Smooth muscle cell (in vitro differentiated cells): ENCODE data around the gene ERMAP. TPM values are rescaled to one million over a fixed set of nuclear protein-coding genes. Genes with fewer than 3 reads are reported as not detected.

Experiments used
- DNase-seq: peaks from one replicate; lab custom pipeline; 2025; ENCODE audit not compliant: unreplicated experiment; lab: John Stamatoyannopoulos, UW
- H2AFZ ChIP-seq: fragments of 200-600 bp; sonication (generic); 2 replicates; pipeline ENCODE4 v1.6.0; 2016; ENCODE audit warnings: antibody characterized with exemption, low read depth, mild to moderate bottlenecking
- H3F3A ChIP-seq: fragments of 200-600 bp; sonication (generic); 2 replicates; pipeline ENCODE4 v1.6.0; 2017; ENCODE audit warnings: antibody characterized with exemption, low read depth
- H3K27ac ChIP-seq: fragments of 200-600 bp; sonication (generic); 2 replicates; pipeline ENCODE4 v1.5.1; 2016; ENCODE audit warnings: low read depth, mild to moderate bottlenecking
- H3K27me3 ChIP-seq: fragments of 200-600 bp; sonication (generic); 2 replicates; pipeline ENCODE4 v1.6.1; 2016; ENCODE audit warnings: low read depth, mild to moderate bottlenecking
- H3K36me3 ChIP-seq: fragments of 200-600 bp; sonication (generic); 2 replicates; pipeline ENCODE4 v1.5.1; 2016; ENCODE audit warnings: low read depth
- H3K4me1 ChIP-seq: fragments of 200-600 bp; sonication (generic); 2 replicates; pipeline ENCODE4 v1.5.1; 2016; ENCODE audit warnings: low read depth
- H3K4me2 ChIP-seq: fragments of 200-600 bp; sonication (generic); 2 replicates; pipeline ENCODE4 v1.6.0; 2016; ENCODE audit warnings: mild to moderate bottlenecking
- H3K4me3 ChIP-seq: fragments of 200-600 bp; sonication (generic); 2 replicates; pipeline ENCODE4 v1.5.1; 2016; ENCODE audit warnings: mild to moderate bottlenecking
- H3K79me2 ChIP-seq: fragments of 200-600 bp; sonication (generic); 2 replicates; pipeline ENCODE4 v1.6.0; 2016; ENCODE audit warnings: low read depth, mild to moderate bottlenecking
- H3K9ac ChIP-seq: fragments of 200-600 bp; sonication (generic); 2 replicates; pipeline ENCODE4 v1.6.0; 2016; ENCODE audit warnings: low read depth
- H3K9me3 ChIP-seq: fragments of 200-600 bp; sonication (generic); replicated peaks from 2 replicates; pipeline ENCODE4 v1.5.1; 2016; ENCODE audit warnings: low read depth
- H4K20me1 ChIP-seq: fragments of 200-600 bp; sonication (generic); 2 replicates; pipeline ENCODE4 v1.6.0; 2016; ENCODE audit warnings: low read depth
- CTCF ChIP-seq: fragments of 200-600 bp; sonication (generic); IDR thresholded peaks from 2 replicates; pipeline ENCODE4 v1.5.1; 2017; ENCODE audit warnings: borderline replicate concordance, mild to moderate bottlenecking, antibody characterized with exemption; ENCODE audit not compliant: insufficient read depth, poor library complexity, severe bottlenecking
- WGBS: methylation state at CpG from one replicate; pipeline ENCODE4 v1.1.7; 2016; ENCODE audit warnings: low lambda C conversion rate; 5-methylcytosine and 5-hydroxymethylcytosine counted together
- polyA plus RNA-seq: library from polyadenylated mRNA; unstranded; fragments of >200 nt; fragmentation: Nextera tagmentation; extraction: Ambion mirVana; gene quantifications from 2 replicates; pipeline ENCODE4 v1.2.1, GENCODE V29; 2016
- total RNA-seq: library from RNA; depleted of rRNA; stranded (reverse); fragments of >200 nt; gene quantifications from 2 replicates; pipeline ENCODE4 v1.2.3, GENCODE V29; 2014

Gene ERMAP
- total and polyA plus RNA-seq, 2 experiments from 2014 or later, result 4.1 to 5.1 TPM

- no peaks in the 10 kb centered on the region for H3F3A ChIP-seq
- H3K9me3 ChIP-seq, result no peaks in the 10 kb centered on the region
- TF ChIP-seq CTCF, result no peak
- H3K4me2 ChIP-seq, result peak overlapping the region; percentile 88
- no peaks in the 10 kb centered on the region for H3K36me3 ChIP-seq
- H3K4me3 ChIP-seq, result peak overlapping the region; percentile 97
- peak overlapping the region; percentile 77 for H2AFZ ChIP-seq
- H3K27ac ChIP-seq, result peak overlapping the region; percentile 99
- H3K9ac ChIP-seq, result peak overlapping the region; percentile 98
- no peak for DNase-seq
- H4K20me1 ChIP-seq, result no peaks in the 10 kb centered on the region
- H3K79me2 ChIP-seq, result no peaks in the 10 kb centered on the region
- no peaks in the 10 kb centered on the region for H3K27me3 ChIP-seq
- H3K4me1 ChIP-seq, result peaks cover 12% of the 10 kb centered on the region
- WGBS, result 67% methylated on average over 7 of the region's 7 CpGs
Observed at GRCh38 chr1:42815941-42816584, 859 bp upstream of the ERMAP start.

- no peak for TF ChIP-seq CTCF
- Histone ChIP-seq H3F3A (no peaks in the 10 kb centered on the region), H3K9ac (no peak overlapping the region), H3K4me3 (peak overlapping the region; percentile 97), H3K4me2 (peak overlapping the region; percentile 88), H3K27ac (peak overlapping the region; percentile 99), H2AFZ (no peak overlapping the region), H3K9me3 (no peaks in the 10 kb centered on the region), H3K4me1 (peaks cover 12% of the 10 kb centered on the region), H3K36me3 (no peaks in the 10 kb centered on the region), H3K27me3 (no peaks in the 10 kb centered on the region), H3K79me2 (no peaks in the 10 kb centered on the region), H4K20me1 (no peaks in the 10 kb centered on the region)
- DNase-seq, result no peak
- 3% methylated on average over 11 of the region's 13 CpGs for WGBS
Observed at GRCh38 chr1:42817440-42817767, 482 bp downstream of the ERMAP start.

GRCh38 chr1:42817976-42818375 lies 1.1 kb downstream of the ERMAP start:
- peaks cover 12% of the 10 kb centered on the region for H3K4me1 ChIP-seq
- H3K4me3 ChIP-seq, result no peak overlapping the region
- peak overlapping the region; percentile 88 for H3K4me2 ChIP-seq
- no peak overlapping the region for H2AFZ ChIP-seq
- H3K9ac ChIP-seq, result no peak overlapping the region
- no peak for TF ChIP-seq CTCF
- no peaks in the 10 kb centered on the region for H3K79me2 ChIP-seq
- H4K20me1 ChIP-seq, result no peaks in the 10 kb centered on the region
- H3K27me3 ChIP-seq, result no peaks in the 10 kb centered on the region
- no peak for DNase-seq
- no peaks in the 10 kb centered on the region for H3K36me3 ChIP-seq
- 91% methylated on average over 3 of the region's 3 CpGs for WGBS
- H3K27ac ChIP-seq, result no peak overlapping the region
- no peaks in the 10 kb centered on the region for H3K9me3 ChIP-seq
- H3F3A ChIP-seq, result no peaks in the 10 kb centered on the region

- no peak overlapping the region for H3K4me2 ChIP-seq
- no peak overlapping the region for H3K4me3 ChIP-seq
- TF ChIP-seq CTCF, result no peak
- no peaks in the 10 kb centered on the region for H3K9me3 ChIP-seq
- no peaks in the 10 kb centered on the region for H3K79me2 ChIP-seq
- H3F3A ChIP-seq, result no peaks in the 10 kb centered on the region
- no peaks in the 10 kb centered on the region for H3K27me3 ChIP-seq
- peaks cover 7% of the 10 kb centered on the region for H3K4me1 ChIP-seq
- no peaks in the 10 kb centered on the region for H4K20me1 ChIP-seq
- H3K9ac ChIP-seq, result no peak overlapping the region
- H2AFZ ChIP-seq, result no peak overlapping the region
- WGBS, result 50% methylated on average over 1 of the region's 1 CpG
- H3K36me3 ChIP-seq, result no peaks in the 10 kb centered on the region
- no peak for DNase-seq
- no peak overlapping the region for H3K27ac ChIP-seq
Observed at GRCh38 chr1:42820813-42821212, 3.9 kb downstream of the ERMAP start.
